Measurements from ENCODE around the gene DNAJC5.
"Not testable (repeated sequence)": the region's sequence is repeated elsewhere in the genome, so short reads cannot be mapped to it uniquely, and the experiment has no call there.

DNAJC5 gene

DNA sequence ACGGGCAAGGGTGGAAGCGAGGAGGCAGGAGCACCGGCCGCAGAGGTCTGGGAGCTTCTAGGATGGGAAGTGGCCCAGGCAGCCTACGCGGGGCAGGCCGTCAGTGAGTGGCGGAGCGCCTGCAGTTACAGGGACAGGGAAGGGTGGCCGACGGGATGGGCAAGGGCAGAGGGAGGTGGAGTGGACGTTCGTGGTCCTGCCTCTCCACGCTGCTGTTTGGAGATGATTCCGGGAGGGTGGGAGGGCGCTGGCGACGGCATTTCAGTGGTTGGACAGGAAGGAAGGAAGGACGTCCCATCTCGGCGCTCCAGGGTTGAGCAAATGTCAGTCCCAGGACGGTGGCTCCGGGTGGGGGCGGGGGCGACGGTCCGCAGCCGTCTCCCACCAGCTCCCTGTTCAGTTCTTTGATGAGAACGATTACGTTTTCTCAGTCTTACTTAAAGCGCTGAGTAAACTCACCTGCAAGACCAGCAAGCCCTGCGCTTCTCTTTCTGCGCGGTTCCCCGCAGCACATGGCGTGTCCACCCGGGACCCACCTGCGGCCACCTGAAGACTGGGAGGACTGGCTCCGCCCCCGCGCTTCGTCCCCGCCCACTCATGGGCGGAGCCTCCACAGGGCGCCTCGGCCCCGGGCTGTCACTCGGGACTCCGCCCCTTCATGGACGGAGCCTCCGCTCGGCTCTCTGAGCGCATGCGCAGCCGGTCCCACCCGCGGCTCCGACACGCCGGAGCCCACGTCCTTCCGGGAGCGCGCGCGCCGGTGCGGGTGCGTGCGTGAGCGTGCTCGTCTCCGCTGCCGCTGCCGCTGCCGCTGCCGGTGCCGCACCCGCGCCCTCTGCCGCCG, at the start of gene DNAJC5:
Gene DNAJC5 (plus strand): TSS at position 769 of the 844 bp plus-strand sequence. CDS start 33,220 bp downstream, outside the sequence.
- peaks cover 9% of the 10 kb centered on the region for H3K36me3 Mint-ChIP-seq
- H3K27ac Mint-ChIP-seq, result peak within 1 kb of the TSS; percentile 93
- ATAC-seq (ENCODE audit: low read depth) (peak; percentile 84), DNase-seq (ENCODE audit: low spot score in 2 of 2) (peak; percentile 95 to 96)
- H3K9me3 Mint-ChIP-seq, result no peaks in the 10 kb centered on the region
- H3K4me1 Mint-ChIP-seq, result peaks cover 27% of the 10 kb centered on the region
- no peaks in the 10 kb centered on the region for H3K27me3 Mint-ChIP-seq
- peak within 1 kb of the TSS; percentile 89 for H3K4me3 Mint-ChIP-seq

DNA sequence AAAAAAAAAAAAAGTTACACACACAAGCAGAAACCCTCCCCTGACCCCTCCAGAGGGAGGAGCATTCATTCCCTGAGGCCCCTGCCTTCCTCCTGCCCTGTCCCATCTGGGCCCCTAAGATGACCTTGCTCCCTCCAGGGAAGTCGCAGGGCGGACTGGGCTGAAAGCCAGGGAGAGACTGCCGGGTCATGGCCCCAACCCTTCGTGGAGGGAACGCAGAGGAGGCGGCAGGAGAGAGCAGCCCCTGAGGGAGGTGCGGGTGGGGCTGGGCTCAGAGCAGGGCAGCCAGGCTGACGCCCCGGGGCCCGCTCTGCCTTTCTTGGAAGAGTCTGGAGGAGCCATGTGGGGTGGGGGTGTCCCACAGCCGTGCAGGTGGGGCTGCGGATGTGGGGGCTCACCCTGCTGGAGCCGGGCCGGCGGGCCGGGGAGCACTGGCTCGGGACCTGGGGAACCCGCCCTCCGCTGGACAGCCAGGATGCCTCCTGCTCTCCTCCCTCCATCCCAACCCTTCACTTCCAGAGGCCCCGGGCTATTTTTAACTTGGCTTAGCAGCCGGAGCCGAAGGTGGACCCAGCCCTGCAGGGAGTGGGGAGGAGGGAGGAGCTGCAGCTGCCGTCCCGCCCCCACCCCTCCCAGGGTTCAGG, 48.7 kb upstream of the DNAJC5 start:
- Mint-ChIP-seq H3K27me3 (peaks cover 27% of the 10 kb centered on the region), H3K27ac (no peak overlapping the region), H3K36me3 (peaks cover 2% of the 10 kb centered on the region), H3K9me3 (peaks cover 2% of the 10 kb centered on the region), H3K4me3 (no peak overlapping the region), H3K4me1 (peaks cover 20% of the 10 kb centered on the region)
- DNase-seq (ENCODE audit: low spot score in 2 of 2), result no peak
- no peak for ATAC-seq (ENCODE audit: low read depth)

DNA sequence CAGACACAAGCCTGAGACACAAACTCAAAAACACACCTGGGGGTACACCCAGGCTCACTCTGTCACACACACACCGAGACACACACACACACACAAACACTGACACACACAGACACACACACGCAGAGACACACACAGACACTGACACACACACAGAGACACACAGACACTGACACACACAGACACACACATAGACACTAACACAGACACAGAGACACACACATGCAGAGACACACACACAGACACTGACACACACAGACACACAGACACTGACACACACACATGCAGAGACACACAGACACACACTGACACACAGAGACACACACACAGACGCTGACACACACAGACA, 48.1 kb upstream of the DNAJC5 start:
- DNase-seq (ENCODE audit: low spot score in 2 of 2) (no peak), ATAC-seq (ENCODE audit: low read depth) (no peak)
- peaks cover 2% of the 10 kb centered on the region for H3K36me3 Mint-ChIP-seq
- H3K27ac Mint-ChIP-seq, result no peak overlapping the region
- H3K9me3 Mint-ChIP-seq, result peaks cover 2% of the 10 kb centered on the region
- H3K27me3 Mint-ChIP-seq, result peaks cover 29% of the 10 kb centered on the region
- H3K4me3 Mint-ChIP-seq, result no peak overlapping the region
- H3K4me1 Mint-ChIP-seq, result peaks cover 17% of the 10 kb centered on the region

- no peak for ATAC-seq (ENCODE audit: low read depth)
These were observed 47.5 kb upstream of the DNAJC5 start for GRCh38 chr20:63847237-63848002.

DNA sequence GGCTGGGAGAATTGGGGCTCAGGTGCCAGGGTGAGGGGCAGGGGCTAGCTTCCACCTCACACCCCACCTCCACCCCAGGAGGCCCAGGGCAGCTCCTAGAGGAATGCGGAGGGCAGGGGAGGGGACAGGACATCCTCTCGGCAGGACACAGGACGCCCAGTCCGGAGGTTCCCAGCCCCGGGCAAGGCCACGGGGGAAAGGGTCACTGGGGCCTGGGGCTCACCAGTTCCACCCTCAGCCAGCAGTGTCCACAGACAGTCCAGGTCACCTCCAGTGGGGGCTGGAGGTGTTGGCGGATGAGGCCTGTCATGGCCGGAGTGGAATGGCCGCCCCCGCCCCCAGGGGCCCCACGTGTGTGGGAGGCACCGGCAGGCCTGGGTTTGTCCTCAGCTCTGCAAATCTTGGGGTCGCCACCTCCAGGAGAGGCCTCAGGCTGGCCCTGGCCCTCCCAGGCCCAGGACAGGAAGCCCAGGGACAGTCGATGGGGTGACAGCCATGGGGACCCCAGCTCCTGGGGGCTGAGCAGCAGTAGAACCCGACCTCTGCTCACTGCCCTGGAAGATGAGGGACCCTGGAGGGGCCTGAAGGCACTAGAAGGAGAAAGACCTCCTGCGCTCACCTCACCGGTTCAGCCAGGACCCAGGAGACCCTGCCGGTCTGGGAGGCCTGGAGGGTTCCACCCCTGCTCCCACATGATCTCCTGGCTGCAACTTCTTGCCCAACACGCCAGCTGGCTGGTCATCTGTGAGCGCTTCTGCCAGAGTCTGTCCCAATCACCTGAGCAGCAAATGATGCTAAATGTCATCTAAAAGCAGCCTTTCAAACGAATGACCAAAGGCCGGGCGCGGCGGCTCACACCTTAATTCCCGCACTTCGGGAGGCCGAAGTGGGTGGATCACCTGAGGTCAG, 46.7 kb upstream of the DNAJC5 start:
- Mint-ChIP-seq H3K27me3 (peaks cover 27% of the 10 kb centered on the region), H3K36me3 (peaks cover 2% of the 10 kb centered on the region), H3K9me3 (peaks cover 2% of the 10 kb centered on the region), H3K27ac (no peak overlapping the region), H3K4me3 (no peak overlapping the region), H3K4me1 (peaks cover 12% of the 10 kb centered on the region)
- DNase-seq (ENCODE audit: low spot score in 2 of 2), result no peak
- no peak for ATAC-seq (ENCODE audit: low read depth)

More at GRCh38 chr20:63847237-63848002, 47.5 kb upstream of the DNAJC5 start:
- no peak for DNase-seq (ENCODE audit: low spot score in 2 of 2)
- peaks cover 29% of the 10 kb centered on the region for H3K27me3 Mint-ChIP-seq
- H3K36me3 Mint-ChIP-seq, result peaks cover 2% of the 10 kb centered on the region
- H3K27ac Mint-ChIP-seq, result no peak overlapping the region
- H3K4me3 Mint-ChIP-seq, result no peak overlapping the region
- H3K4me1 Mint-ChIP-seq, result peaks cover 13% of the 10 kb centered on the region
- peaks cover 2% of the 10 kb centered on the region for H3K9me3 Mint-ChIP-seq

DNA sequence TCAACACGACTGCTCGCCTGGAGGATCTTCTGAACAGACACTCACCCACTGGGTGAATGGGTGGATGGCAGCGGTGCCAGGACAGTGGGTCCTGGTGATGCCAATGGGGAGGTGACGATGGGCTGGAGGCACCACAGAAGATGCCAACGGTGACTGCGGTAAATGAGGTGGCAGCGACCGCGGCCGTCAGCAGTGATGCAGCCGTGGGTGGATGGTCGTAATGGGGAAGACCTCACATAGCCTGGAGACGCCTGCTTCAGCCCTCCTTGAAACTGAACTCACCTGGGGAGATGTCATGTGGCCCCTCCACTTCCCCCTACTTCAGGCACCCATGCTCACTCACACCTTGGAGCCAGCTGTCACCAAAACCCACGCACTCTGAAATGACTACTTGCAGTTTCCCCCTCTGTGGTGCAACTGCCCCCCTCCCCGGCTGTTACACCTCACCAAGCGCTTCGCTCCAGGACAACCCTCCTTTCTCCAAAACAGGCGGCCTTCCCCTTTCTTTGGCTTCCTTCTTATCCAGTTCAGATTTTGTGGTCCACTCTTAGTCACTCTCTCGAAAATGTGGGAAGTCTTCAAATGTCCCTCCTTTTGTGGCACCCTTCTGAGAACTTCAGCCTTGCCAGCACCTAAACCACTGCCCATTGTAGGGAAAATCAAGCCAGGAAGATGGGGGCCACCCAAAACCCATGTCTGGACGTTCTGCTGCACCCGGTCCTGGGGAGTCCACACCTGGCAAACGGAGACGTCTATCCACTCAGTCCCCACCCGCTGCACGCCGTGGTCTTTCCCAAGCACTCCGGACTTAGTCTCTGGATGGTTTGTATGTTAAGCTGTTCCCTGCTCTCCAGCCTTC, 44.0 kb upstream of the DNAJC5 start:
- H3K4me1 Mint-ChIP-seq, result peaks cover 10% of the 10 kb centered on the region
- H3K36me3 Mint-ChIP-seq, result peaks cover 2% of the 10 kb centered on the region
- no peak overlapping the region for H3K4me3 Mint-ChIP-seq
- H3K9me3 Mint-ChIP-seq, result peaks cover 2% of the 10 kb centered on the region
- peak overlapping the region; percentile 4 for H3K27ac Mint-ChIP-seq
- peak; percentile 86 for ATAC-seq (ENCODE audit: low read depth)
- peaks cover 20% of the 10 kb centered on the region for H3K27me3 Mint-ChIP-seq
- DNase-seq (ENCODE audit: low spot score in 2 of 2), result no peak

DNA sequence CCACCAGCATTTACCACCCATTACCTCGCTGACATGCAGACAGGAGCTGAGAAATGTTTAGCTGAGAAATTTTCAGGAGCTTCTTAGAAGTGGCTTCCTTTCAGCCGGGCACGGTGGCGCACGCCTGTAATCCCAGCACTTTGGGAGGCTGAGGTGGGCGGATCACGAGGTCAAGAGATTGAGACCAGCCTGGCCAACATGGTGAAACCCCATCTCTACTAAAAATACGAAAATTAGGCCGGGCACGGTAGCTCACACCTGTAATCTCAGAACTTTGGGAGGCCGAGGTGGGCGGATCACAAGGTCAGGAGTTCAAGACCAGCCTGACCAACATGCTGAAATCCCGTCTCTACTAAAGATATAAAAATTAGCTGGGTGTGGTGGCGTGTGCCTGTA, 43.4 kb upstream of the DNAJC5 start:
- DNase-seq (ENCODE audit: low spot score in 2 of 2); ATAC-seq (ENCODE audit: low read depth); H3K27ac Mint-ChIP-seq; H3K36me3 Mint-ChIP-seq; H3K9me3 Mint-ChIP-seq; H3K4me1 Mint-ChIP-seq; H3K4me3 Mint-ChIP-seq: not testable (repeated sequence)
- H3K27me3 Mint-ChIP-seq, result peaks cover 18% of the 10 kb centered on the region

- H3K27ac Mint-ChIP-seq; DNase-seq (ENCODE audit: low spot score in 2 of 2); H3K9me3 Mint-ChIP-seq; ATAC-seq (ENCODE audit: low read depth); H3K36me3 Mint-ChIP-seq; H3K4me3 Mint-ChIP-seq: not testable (repeated sequence)
- peaks cover 18% of the 10 kb centered on the region for H3K27me3 Mint-ChIP-seq
- peaks cover 19% of the 10 kb centered on the region for H3K4me1 Mint-ChIP-seq
These were observed 41.2 kb upstream of the DNAJC5 start for GRCh38 chr20:63853733-63854068.

DNA sequence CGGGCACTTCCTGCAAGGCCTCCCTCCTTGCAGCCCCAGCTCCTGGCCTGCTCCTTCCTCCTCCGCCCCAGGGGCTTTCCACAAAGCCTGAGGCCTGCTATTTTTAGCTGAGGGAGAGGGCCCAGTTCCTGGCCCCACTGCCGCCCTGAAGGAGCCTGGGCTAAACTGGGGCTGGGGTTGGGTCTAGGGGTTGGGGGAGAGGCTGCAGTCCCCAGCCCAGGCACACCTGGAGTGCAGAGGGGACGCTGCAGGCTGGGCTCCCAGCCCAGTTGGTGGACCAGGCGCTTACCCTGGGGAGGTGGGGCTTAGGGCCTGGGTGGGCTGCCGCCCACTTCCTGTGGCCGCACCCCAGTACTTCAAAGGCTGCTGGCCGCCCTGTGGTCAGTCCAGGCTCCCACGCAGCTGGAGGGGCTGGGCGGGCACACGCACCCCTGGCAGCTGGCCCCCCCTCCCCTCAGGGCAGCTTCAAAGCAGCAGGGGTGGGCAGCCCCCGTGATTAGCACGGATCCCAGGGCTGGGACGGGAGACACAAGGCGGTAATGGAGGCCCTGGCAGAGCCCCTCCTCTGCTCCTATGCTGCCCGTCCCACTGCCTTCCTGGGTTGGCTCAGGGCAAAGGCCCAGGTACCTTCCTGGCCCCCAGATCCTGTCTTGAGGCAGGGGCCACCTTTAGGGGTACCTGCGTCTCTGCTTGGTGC, 40.7 kb upstream of the DNAJC5 start:
- Mint-ChIP-seq H3K27ac (no peak overlapping the region), H3K9me3 (peaks cover 2% of the 10 kb centered on the region), H3K4me3 (no peak overlapping the region), H3K4me1 (peaks cover 22% of the 10 kb centered on the region), H3K27me3 (peaks cover 18% of the 10 kb centered on the region), H3K36me3 (peaks cover 2% of the 10 kb centered on the region)
- DNase-seq (ENCODE audit: low spot score in 2 of 2) (no peak), ATAC-seq (ENCODE audit: low read depth) (no peak)

GRCh38 chr20:63854766-63855362, 40.1 kb upstream of the DNAJC5 start:
- no peak overlapping the region for H3K27ac Mint-ChIP-seq
- ATAC-seq (ENCODE audit: low read depth), result no peak
- no peak for DNase-seq (ENCODE audit: low spot score in 2 of 2)
- peaks cover 24% of the 10 kb centered on the region for H3K4me1 Mint-ChIP-seq
- H3K27me3 Mint-ChIP-seq, result peaks cover 18% of the 10 kb centered on the region
- no peak overlapping the region for H3K4me3 Mint-ChIP-seq
- H3K36me3 Mint-ChIP-seq, result peaks cover 2% of the 10 kb centered on the region
- H3K9me3 Mint-ChIP-seq, result peaks cover 2% of the 10 kb centered on the region

- H3K27me3 Mint-ChIP-seq, result peaks cover 16% of the 10 kb centered on the region
- no peak for DNase-seq (ENCODE audit: low spot score in 2 of 2)
- peaks cover 22% of the 10 kb centered on the region for H3K4me1 Mint-ChIP-seq
- H3K9me3 Mint-ChIP-seq, result peaks cover 2% of the 10 kb centered on the region
- H3K36me3 Mint-ChIP-seq, result peaks cover 2% of the 10 kb centered on the region
- ATAC-seq (ENCODE audit: low read depth), result no peak
- no peak overlapping the region for H3K4me3 Mint-ChIP-seq
- no peak overlapping the region for H3K27ac Mint-ChIP-seq
These were observed 39.4 kb upstream of the DNAJC5 start for GRCh38 chr20:63855363-63856097.
